Endothelial cell of hepatic sinusoid (primary cell): ENCODE measurements around the gene GFRA3.
"Not testable (repeated sequence)": the region's sequence is repeated elsewhere in the genome, so short reads cannot be mapped to it uniquely, and the experiment has no call there.

ENCODE experiments used
- in situ Hi-C: cut with HindIII; loops from 2 replicates; pipeline ENCODE4 v1.10.0; 2017; ENCODE audit warnings: low sequenced_read_pairs

GFRA3 gene, protein sequence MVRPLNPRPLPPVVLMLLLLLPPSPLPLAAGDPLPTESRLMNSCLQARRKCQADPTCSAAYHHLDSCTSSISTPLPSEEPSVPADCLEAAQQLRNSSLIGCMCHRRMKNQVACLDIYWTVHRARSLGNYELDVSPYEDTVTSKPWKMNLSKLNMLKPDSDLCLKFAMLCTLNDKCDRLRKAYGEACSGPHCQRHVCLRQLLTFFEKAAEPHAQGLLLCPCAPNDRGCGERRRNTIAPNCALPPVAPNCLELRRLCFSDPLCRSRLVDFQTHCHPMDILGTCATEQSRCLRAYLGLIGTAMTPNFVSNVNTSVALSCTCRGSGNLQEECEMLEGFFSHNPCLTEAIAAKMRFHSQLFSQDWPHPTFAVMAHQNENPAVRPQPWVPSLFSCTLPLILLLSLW

DNA sequence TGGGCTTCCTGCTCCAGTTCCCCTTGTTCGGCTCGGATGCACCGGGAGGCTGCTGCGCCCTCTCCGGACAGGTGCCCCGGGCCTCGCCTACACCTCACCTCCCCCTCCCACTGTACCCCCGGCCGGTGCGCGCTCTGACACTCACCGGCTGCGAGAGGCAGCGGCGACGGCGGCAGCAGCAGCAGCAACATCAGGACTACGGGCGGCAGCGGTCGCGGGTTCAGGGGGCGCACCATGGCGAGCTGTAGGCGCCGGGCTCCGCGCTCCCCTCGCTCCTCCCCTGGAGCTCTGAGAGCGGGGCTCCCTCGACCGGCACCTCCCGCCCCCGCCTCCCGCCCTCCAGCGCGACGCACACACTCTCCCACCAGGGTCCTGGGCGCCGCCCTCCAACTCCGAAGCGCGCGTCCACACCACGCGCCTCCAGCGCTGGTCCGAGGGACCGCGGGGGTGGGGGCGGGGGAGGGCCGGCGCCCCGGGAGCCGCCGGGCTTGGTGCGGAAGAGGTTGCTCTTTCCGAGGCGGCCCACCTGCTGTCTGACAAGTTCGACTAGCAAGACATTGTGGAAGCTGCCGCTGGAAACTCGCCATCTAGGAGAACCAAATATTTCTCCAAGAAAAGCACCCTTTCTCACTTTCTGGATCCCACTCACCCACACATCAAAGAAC is at the start of gene GFRA3:
TSS of gene GFRA3 (minus strand) at position 433 of the 665 bp plus-strand sequence. CDS start at position 236, 197 bp downstream.
- in situ Hi-C loops = no loop called here

DNA sequence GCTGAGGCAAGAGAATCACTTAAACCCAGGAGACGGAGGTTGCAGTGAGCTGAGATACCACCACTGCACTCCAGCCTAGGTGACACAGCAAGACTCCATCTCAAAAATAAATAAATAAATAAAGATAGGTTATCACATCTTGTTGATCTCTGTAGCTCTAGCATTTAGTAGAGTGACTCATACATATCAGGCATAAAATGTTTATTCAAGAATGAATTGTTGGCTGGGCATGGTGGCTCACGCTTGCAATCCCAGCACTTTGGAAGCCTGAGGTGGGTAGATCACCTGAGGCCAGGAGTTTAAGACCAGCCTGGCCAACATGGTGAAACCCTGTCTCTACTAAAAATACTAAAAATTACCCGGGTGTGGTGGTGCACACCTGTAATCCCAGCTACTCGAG is 43.8 kb upstream of the GFRA3 start:
- in situ Hi-C loops = not testable (repeated sequence)

DNA sequence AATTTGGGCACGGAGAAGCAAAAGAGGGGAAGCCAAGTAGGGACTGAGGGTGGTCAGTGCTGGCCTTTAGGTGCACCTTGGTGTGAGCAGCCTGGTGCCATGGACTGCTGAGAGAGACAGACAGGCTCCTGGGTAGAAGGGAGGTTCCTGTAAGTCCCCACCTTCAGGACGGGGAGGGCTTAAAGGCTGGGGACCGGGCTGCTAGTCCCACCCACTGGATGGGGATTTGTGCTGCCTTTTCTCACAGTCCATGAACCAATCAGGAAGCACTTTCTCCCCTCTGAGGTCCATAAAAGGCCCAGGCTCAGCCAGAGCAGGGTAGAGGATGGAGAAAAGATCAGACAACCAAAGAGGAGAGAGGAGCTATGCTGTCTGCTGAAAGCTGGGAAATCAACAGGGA is 41.9 kb upstream of the GFRA3 start:
- in situ Hi-C loops = no loop called here

DNA sequence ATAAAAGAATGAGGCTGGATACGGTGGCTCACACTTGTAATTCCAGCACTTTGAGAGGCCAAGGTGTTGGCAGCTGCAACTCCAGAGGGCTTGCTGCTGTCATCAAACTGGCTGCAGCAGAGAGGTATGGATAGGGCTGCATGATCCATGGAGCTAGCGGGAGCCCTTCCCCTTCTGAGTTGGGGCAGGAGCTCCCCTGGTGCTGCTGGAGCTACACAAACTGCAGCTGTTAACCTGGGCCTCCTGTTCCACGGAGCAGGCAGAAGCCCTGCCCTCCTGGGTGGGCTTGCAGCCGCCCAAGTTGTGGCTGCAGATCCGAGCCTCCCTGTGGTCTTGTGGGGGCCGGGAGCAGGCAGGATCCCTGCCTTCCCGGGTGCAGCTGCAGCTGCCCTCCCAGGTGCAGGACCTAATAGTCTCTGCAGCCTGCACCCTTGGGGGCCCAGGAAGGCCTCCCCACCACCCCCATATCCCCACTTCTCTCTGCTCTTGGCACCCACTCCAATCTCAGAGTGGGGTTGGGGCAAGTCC is 41.4 kb upstream of the GFRA3 start:
- in situ Hi-C loops = no loop called here

DNA sequence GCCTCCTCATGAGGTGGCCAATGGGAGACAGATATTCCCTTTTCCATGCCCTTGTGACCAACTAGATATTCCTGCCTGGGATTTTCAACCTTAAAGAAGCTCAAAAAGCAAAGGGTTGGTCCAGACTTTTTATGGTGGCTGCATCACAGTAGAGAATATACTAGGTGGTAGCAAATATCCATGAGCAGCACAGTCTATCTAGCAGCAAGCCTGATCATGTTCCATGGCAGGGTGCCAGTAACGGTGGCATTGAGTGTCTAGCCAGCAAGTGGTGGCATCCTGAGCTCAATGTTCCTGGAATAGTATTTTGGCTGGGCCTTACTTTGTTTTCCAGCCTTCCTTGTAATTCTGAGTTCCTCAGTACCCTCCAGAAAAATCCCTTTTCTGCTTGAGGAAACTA is 31.4 kb upstream of the GFRA3 start:
- in situ Hi-C loops = no loop called here

DNA sequence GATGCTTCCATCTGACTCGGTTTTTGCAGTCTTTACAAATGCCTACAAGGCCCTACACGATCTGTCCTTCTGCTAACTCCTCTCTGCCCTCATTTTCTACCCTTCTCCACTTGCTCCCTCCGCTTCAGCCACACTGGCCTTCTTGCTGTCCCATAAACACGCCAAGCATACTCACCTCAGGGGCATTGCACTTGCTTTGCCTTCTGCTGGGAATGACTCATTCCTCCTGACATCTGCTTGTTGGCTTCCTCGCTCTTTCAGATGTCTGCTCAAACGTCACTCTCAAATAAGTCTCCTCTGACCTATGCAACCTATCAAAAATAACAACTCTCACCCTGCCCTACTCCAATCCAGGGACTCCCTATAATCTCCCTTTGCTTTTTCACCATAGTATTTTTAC is 29.0 kb upstream of the GFRA3 start:
- in situ Hi-C loops = no loop called here

DNA sequence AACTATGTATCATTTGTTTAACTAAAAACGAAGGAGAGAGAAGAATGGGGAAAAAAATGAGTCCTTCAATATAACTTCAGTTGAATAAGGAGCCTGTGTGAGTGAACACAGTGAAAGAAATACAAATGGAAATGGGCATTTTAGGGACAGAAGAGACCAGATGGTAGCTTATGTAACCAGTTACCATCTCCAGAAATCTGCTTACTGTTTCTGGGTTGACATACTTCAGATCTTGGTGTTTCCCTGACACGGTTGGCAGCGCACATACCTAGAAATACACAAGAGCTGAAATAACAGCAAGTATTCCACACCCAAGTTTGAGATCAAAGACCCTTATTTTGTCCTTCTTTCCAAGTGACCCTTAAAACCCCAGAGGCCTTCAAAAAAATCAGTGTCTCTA is 14.9 kb upstream of the GFRA3 start:
- in situ Hi-C loops = no loop called here

DNA sequence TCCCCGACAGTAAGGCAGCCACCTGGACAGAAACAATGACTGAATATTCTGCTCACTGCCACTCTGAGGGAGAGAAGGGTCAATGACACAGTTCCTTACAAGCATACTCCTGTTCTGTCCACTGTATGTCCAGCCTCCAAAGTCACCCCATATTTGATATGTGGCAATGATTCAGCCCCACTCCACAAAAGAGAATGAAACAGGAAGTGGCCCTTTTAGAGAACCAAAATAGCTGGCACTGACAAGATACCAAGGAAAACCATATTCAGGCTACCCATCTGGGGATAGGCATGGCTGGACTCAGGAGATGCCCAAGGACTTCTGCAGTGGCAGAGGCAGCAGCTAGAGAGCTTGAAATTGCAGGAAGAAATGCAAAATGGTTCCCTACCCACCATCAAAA is 12.8 kb upstream of the GFRA3 start:
- in situ Hi-C loops = no loop called here

DNA sequence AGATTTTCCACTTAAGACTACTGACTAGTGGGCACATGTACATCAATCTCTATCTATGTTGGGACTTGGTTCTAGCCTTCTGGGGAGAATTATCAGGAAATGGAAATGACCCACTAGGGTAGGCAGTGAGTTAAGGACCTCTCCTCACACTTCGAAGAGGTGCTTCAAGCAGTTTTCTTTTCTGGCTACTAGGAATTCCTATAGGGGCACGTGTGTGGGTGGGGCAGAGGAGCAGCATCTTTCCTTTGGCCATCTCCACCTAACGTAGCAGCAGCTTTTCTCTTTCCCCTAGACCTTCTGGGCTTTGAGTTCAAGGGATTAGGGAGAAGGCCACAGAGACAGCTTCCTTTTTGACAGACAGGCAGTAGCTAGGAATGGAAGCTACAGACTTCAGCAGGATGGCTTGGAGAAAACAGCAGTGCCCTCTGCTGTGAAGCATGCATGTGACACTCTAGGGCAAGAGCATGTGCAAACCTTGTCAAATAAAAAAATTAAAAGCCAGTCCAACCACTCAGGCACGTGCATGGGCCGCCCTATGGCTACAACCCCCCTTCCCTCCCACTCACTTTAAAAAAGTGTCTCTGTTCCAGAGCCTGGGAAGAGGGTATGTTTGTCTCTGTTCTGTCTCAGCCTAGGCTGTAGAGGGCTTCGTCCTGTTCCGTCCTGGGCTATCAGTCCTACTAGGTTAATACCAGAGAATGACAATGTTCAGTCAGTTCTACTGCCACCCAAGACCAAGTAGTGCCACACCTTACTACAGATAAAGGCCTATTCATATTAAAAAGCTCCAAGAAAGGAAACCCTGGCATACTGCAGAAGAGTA is 8.7 kb upstream of the GFRA3 start:
- in situ Hi-C loops = no loop called here

DNA sequence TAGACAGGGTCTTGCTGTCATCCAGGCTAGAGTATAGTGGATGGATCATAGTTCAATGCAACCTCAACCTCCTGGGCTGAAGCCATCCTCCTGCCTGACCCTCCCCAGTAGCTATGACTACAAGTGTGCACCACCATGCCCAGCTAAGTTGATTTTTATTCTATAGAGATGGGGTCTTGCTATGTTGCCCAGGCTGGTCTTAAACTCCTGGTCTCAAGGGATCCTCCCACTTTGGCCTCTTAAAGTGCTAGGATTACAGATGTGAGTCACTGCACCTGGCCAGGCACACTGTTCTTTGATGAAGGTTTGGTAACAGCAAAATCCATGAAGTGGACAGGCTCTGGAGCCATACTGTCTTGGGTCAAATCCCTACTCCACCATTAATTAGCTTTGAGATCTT is 6.5 kb upstream of the GFRA3 start:
- in situ Hi-C loops = no loop called here

DNA sequence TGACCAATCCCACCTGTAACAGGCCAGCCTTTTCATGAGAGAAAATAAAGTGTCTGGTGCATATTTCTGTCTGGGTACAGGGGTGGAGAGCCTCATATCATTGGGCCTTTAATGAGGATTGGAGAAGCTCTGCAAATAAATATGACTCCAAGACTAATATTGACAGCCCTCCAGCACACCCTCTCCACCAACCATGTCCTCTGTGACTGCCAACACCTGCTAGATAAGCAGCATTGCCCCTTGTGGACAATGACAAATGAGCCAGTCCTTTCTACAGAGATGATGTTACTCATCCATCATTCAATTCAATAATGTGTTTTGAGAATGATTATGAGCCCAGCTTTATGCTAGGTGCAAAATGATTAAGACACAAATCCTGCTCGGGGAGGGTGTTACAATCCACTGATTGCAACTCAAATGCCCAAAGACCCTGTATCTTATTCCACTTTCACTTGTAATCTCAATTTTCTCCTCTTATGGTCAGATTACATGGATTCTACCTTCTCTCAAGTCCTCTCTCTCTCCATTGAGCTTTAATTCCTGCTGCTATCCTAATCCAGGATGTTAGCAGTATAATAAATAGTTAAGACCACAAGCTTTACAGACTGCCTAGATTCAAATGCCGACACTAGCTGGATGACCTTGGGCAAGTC is 2.1 kb upstream of the GFRA3 start:
- in situ Hi-C loops = no loop called here

DNA sequence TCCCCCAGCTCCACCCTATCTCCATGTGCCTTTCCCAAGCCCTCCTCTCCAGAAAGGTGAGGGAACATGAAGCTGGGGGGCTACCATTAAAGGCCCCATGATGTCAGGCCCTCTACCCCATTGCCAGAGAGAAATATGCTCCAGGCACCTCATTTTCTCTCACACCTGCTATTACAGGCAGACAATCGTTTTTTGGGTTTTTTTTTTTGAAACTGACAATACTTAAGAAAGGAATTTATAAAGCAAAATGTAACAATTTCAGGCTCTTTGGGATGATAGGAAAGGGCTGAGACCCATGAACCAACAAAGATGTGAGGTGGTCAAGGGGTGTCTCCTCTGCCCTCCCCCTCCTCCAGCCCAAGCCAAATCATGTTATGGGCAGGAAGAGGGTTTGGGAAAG is 1.5 kb upstream of the GFRA3 start:
- in situ Hi-C loops = no loop called here

DNA sequence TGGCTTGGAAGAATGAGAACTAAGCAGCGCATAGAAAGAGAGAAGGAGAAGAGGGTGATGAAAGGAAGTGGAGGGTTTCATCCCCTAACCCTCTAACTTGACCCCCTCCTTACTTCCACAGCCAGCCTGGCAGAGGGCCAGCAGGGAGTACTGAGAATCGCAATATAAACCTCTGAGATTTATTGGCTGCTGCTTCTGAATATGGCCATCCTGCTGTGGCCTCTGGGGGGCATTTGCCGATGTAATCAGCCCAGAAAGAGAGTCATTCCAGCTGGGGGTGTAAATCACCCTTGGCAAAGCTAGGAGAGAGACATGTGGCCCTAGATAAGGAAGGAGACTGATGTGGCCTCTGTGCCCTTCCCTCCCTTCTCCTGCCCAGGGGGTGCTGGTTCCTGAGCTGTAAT is 960 bp upstream of the GFRA3 start:
- in situ Hi-C loops = no loop called here

DNA sequence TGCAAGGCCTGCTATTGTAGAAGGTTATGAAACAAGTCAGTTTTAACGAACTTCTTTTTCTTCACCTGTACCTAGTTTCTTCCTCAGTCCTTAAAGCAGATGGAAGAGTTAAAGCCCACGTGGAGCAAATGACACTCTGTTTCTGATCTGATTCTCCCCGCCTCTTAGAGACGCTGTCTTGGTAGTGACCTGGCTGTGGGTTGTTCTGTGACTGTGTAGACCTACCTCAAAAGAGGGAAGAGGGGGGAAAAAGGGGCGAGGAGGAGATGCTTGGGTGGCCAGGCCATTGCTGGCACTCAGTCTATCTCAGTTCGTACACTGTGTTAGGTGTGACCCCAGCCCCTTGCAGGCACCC is 610 bp downstream of the GFRA3 start:
- in situ Hi-C loops = no loop called here

DNA sequence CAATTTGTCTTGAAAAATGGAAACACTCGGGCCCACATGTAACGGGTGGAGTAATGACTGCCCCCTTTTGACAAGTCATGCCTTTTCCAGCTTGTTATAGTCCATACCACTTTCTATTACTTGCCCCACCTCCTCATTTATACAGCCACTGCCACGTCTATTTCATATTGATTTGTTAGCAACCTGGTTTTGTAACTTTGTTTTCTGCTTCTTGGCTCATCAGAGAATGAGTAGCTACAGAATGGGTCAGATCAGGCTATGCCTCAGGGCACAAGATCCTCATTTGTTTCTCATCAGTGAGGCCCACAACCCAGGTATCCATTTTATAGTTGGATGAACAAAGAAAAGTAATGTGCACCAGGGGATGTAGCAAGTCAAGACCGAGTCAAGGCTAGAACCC is 1.7 kb downstream of the GFRA3 start:
- in situ Hi-C loops = no loop called here

DNA sequence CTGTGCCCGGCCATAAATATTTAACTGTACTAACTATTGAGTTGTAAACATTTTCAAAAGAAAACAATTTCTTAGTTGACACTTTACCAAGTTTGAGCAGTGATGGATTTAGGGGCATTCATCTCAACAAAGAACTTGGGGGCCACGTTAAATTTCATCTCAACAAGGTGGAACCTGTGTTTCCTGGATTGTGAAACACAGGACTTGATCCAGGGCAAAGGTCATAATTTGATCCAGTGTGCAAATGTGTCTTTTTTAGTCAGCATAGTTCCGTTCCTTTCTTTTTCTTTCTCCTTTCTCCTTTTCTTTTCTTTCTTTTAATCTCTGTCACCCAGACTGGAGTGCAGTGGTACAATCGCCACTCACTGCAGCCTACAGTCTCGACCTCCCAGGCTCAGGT is 3.1 kb downstream of the GFRA3 start:
- in situ Hi-C loops = no loop called here

DNA sequence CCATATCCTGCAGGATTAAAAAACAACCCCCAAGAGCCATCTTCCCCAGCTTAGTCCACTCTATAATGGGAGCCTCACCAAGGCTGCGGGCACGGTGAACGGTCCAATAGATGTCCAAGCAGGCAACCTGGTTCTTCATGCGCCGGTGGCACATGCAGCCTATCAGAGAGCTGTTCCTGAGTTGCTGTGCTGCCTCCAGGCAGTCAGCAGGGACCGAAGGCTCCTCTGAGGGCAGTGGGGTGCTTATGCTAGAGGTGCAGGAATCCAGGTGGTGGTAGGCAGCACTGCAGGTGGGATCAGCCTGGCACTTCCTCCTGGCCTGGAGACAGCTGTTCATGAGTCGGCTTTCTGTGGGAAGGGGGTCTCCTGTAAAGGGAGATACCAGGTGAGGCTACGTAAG is 10.2 kb downstream of the GFRA3 start:
- in situ Hi-C loops = no loop called here

DNA sequence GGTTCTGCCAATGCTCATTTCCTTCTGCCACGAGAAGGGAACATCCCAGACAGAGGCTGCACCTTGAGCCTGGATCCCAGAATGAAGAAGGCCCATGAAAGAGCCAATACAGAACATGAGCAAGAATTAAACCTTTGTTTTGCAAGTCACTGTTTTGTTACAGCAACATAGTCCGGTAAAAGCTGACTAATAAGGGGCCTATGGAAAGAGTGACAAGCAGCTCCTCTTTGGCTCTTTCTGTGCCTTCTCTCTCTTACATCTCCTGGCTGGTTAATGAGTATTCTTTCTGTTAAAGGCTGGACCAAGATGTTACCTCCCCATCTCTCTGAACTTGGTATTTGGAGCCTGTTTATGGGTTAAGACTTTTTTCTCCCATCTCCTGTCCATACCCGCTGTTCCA is 10.8 kb downstream of the GFRA3 start:
- in situ Hi-C loops = no loop called here

DNA sequence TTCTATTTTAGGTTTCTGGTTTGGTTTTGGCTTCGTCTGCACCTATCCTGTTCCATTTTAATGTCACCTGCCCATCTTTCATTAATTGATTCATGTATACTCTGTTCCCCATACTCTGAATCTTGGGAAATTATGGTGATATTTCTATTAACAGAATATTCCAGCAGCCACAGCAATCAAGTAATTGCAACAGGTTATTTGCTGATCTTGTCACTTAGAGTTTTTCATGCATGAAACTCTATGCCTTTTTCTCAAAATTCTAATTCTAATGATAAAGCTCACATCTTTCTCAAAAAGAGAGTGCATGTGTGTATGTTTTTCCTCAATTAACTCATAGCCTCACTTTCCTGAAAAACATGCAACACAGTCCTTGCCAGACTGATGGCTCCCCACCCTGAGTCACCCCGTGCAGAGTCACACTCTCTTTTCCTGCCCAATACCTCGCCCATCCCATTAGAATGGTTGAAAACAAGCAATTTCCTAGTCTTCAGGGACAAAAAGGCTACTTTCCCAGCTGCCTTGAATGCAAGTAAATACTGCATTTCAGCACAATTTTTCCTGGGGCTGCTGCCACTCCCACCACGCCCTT is 15.6 kb downstream of the GFRA3 start:
- in situ Hi-C loops = no loop called here

DNA sequence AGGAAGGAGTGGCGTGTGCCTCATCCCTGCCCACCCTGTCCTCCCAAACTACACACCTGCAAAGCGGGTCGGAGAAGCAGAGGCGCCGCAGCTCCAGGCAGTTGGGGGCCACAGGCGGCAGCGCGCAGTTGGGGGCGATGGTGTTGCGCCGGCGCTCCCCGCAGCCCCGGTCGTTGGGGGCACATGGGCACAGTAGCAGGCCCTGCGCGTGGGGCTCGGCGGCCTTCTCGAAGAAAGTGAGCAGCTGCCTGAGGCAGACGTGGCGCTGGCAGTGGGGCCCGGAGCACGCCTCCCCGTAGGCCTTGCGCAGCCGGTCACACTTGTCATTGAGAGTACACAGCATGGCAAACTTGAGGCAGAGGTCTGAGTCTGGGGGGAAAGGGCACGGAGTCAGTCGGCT is 16.8 kb downstream of the GFRA3 start:
- in situ Hi-C loops = no loop called here

DNA sequence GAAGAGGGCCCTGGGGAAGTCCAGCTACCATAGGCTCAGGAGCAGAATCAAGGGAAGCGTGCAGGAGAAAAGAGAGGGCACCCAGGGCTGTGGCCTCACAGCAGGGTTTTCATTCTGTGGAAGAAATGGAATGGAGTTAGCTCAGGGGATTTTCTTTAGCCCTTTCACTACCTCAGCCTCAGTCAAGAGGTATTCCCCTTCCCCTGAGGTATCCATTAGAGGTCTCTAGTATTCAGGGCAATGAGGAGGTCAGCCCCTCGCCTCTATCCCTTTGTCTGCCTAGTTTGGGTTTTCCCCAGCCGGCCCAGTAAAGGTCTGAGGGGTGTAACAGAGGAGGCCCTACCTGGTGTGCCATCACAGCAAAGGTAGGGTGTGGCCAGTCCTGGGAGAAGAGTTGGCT is 21.5 kb downstream of the GFRA3 start:
- in situ Hi-C loops = no loop called here
